Right atrium auricular region (tissue), 2 donors: ENCODE data around the gene HSD3B7. TPM values are rescaled to one million over a fixed set of nuclear protein-coding genes. Genes with fewer than 3 reads are reported as not detected.

Experiments
- DNase-seq: peaks from one replicate; pipeline ENCODE4 v3.0.0-alpha.2; 2019; ENCODE audit warnings: low spot score
- H3K27ac ChIP-seq, 2 donors: fragments of 200-600 bp; sonication (generic); 1 replicate in 1 of 2; 2 replicates in 1 of 2; pipeline ENCODE4 v1.5.1; 2016 to 2019
- H3K27me3 ChIP-seq, 2 donors: fragments of 200-600 bp; sonication (generic); one replicate each; pipeline versions ENCODE4 v1.5.1 to v1.6.0; 2017 to 2019
- H3K36me3 ChIP-seq: fragments of 200-600 bp; sonication (generic); one replicate; pipeline ENCODE4 v1.5.1; 2016
- H3K4me1 ChIP-seq, 2 donors: fragments of 200-600 bp; sonication (generic); one replicate each; pipeline versions ENCODE4 v1.5.1 to v1.6.0; 2017 to 2019
- H3K4me3 ChIP-seq, 2 donors: fragments of 200-600 bp; sonication (generic); 1 replicate in 1 of 2; 2 replicates in 1 of 2; pipeline ENCODE4 v1.5.1; 2017 to 2019; ENCODE audit warnings: mild to moderate bottlenecking in 1 of 2, moderate library complexity in 1 of 2
- H3K9me3 ChIP-seq, 2 donors: fragments of 200-600 bp; sonication (generic); one replicate each; pipeline ENCODE4 v1.5.1; 2019
- total RNA-seq, 2 donors: library from RNA; depleted of rRNA; stranded (reverse); fragments of >200 nt; gene quantifications; one replicate each; pipeline ENCODE4 v1.1.0, GENCODE V29; 2016
- TF ChIP-seq, protein P1 (sequence below), 2 donors: fragments of 200-600 bp; sonication (generic); IDR thresholded peaks; one replicate each; pipeline ENCODE4 v1.5.1; 2019; ENCODE audit warnings: antibody characterized with exemption in 2 of 2

The HSD3B7 gene
- total RNA-seq, 2 donors from 2014 or later, result 6.0 to 8.5 TPM

DNA sequence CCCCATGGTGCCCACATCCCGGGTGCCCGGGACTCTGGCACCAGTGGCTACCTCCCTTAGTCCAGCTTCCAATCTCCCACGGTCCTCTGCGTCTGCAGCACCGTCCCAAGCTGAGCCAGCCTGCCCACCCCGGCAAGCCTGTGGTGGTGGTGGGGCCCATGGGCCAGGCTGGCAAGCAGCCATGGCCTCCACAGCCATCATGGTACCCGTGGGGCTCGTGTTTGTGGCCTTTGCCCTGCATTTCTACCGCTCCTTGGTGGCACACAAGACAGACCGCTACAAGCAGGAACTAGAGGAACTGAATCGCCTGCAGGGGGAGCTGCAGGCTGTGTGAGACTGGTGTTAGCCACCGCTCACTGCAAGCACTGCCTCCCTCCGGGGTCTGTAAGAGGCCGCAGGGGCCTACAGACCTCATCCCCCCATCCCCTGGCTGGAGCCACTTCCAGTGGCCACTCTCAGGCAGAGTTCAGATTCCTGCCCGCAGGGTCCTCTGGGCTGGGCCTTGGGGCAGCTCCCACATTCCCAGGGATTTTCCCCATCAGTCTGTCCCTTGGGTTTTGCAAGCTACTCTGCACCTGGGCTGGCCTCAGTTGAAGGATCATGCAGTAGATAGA is 31.4 kb upstream of the HSD3B7 start:
- H3K9me3 ChIP-seq, result no peaks in the 10 kb centered on the region
- H3K4me3 ChIP-seq, result no peak overlapping the region
- no peak overlapping the region for H3K27ac ChIP-seq
- H3K27me3 ChIP-seq, result no peaks in the 10 kb centered on the region
- peaks cover 0 to 55% of the 10 kb centered on the region in 2 donors for H3K4me1 ChIP-seq
- H3K36me3 ChIP-seq, result no peaks in the 10 kb centered on the region
- TF ChIP-seq, protein P1, sequence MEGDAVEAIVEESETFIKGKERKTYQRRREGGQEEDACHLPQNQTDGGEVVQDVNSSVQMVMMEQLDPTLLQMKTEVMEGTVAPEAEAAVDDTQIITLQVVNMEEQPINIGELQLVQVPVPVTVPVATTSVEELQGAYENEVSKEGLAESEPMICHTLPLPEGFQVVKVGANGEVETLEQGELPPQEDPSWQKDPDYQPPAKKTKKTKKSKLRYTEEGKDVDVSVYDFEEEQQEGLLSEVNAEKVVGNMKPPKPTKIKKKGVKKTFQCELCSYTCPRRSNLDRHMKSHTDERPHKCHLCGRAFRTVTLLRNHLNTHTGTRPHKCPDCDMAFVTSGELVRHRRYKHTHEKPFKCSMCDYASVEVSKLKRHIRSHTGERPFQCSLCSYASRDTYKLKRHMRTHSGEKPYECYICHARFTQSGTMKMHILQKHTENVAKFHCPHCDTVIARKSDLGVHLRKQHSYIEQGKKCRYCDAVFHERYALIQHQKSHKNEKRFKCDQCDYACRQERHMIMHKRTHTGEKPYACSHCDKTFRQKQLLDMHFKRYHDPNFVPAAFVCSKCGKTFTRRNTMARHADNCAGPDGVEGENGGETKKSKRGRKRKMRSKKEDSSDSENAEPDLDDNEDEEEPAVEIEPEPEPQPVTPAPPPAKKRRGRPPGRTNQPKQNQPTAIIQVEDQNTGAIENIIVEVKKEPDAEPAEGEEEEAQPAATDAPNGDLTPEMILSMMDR (IDR thresholded peaks at IDR 0.05), result peak; percentile 55 to 69
- DNase-seq, result no peak

GRCh38 chr16:30954993-30955392 is 30.0 kb upstream of the HSD3B7 start:
- H3K4me3 ChIP-seq, result no peak overlapping the region
- no peak for DNase-seq
- no peak overlapping the region for H3K27ac ChIP-seq
- H3K36me3 ChIP-seq, result peaks cover 12% of the 10 kb centered on the region
- H3K4me1 ChIP-seq, result peaks cover 0 to 56% of the 10 kb centered on the region in 2 donors
- H3K9me3 ChIP-seq, result no peaks in the 10 kb centered on the region
- TF ChIP-seq, protein P1 (IDR thresholded peaks at IDR 0.05), result no peak
- H3K27me3 ChIP-seq, result no peaks in the 10 kb centered on the region

- Histone ChIP-seq H3K9me3 (no peaks in the 10 kb centered on the region), H3K36me3 (peaks cover 30% of the 10 kb centered on the region), H3K4me3 (peak overlapping the region; percentile 90 to 92), H3K27me3 (no peaks in the 10 kb centered on the region), H3K27ac (peak overlapping the region; percentile 93 to 98), H3K4me1 (peaks cover 0 to 37% of the 10 kb centered on the region in 2 donors)
- TF ChIP-seq, protein P1 (IDR thresholded peaks at IDR 0.05), result peak in 1 of 2 donors; percentile 18
- DNase-seq, result peak; percentile 83
These were observed 28.2 kb upstream of the HSD3B7 start for GRCh38 chr16:30956601-30957455.

GRCh38 chr16:30957456-30958174 is 27.4 kb upstream of the HSD3B7 start, which contains the start of gene SETD1A:
SETD1A (plus strand) TSS chr16:30957754; CDS start chr16:30958732, 978 bp downstream.
- peak; percentile 98 for DNase-seq
- H3K4me3 ChIP-seq, result peak within 1 kb of the TSS; percentile 90 to 92
- H3K27me3 ChIP-seq, result no peaks in the 10 kb centered on the region
- H3K36me3 ChIP-seq, result peaks cover 38% of the 10 kb centered on the region
- TF ChIP-seq, protein P1 (IDR thresholded peaks at IDR 0.05), result no peak
- peak within 1 kb of the TSS; percentile 93 to 98 for H3K27ac ChIP-seq
- peaks cover 0 to 31% of the 10 kb centered on the region in 2 donors for H3K4me1 ChIP-seq
- no peaks in the 10 kb centered on the region for H3K9me3 ChIP-seq

- TF ChIP-seq, protein P1 (IDR thresholded peaks at IDR 0.05), result no peak
- Histone ChIP-seq H3K4me1 (peaks cover 0 to 29% of the 10 kb centered on the region in 2 donors), H3K27me3 (no peaks in the 10 kb centered on the region), H3K9me3 (no peaks in the 10 kb centered on the region), H3K36me3 (peaks cover 46% of the 10 kb centered on the region), H3K27ac (peak overlapping the region; percentile 93 to 98), H3K4me3 (peak overlapping the region; percentile 90 to 92)
- no peak for DNase-seq
These were observed 26.6 kb upstream of the HSD3B7 start for GRCh38 chr16:30958175-30959079.
